Measurements from ENCODE around the gene KIF1A.

DNA sequence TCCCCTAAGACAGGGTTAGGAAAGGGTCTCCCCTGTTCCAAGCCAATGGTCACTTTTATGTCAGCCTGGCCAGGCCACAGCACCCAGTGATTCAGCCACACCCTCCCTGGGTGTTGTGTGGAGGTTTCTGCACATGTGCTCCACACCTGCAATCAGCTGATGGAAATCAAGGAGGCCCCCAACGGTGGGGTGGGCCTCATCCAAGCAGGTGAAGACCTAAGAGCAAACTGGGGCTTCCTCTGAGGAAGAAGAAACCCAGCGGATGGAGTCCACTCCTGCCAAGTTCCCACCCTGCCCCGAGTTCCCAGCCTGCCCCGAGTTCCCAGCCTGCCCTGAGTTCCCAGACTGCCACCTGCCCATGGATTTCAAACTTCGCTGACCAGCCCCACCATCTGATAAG, 55.4 kb downstream of the KIF1A start:
- TF ChIP-seq, protein P1, sequence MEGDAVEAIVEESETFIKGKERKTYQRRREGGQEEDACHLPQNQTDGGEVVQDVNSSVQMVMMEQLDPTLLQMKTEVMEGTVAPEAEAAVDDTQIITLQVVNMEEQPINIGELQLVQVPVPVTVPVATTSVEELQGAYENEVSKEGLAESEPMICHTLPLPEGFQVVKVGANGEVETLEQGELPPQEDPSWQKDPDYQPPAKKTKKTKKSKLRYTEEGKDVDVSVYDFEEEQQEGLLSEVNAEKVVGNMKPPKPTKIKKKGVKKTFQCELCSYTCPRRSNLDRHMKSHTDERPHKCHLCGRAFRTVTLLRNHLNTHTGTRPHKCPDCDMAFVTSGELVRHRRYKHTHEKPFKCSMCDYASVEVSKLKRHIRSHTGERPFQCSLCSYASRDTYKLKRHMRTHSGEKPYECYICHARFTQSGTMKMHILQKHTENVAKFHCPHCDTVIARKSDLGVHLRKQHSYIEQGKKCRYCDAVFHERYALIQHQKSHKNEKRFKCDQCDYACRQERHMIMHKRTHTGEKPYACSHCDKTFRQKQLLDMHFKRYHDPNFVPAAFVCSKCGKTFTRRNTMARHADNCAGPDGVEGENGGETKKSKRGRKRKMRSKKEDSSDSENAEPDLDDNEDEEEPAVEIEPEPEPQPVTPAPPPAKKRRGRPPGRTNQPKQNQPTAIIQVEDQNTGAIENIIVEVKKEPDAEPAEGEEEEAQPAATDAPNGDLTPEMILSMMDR (conservative IDR thresholded peaks at IDR 0.05; ENCODE audit: low read depth, low read length): no peak
- TF ChIP-seq EZH2 (IDR thresholded peaks at IDR 0.05; ENCODE audit: low read length, unreplicated experiment) (no peak), EZH2phosphoT487 (IDR thresholded peaks at IDR 0.05; ENCODE audit: borderline replicate concordance, low read length) (no peak)
